ENCODE data around the gene CYP3A7.
"Not testable (repeated sequence)": the region's sequence is repeated elsewhere in the genome, so short reads cannot be mapped to it uniquely, and the experiment has no call there.

CYP3A7 gene

GRCh38 chr7:99734987-99735386 is at the start of gene CYP3A7:
TSS of gene CYP3A7 (minus strand) at chr7:99735196. CDS start at chr7:99735093, 103 bp downstream.
- DNase-seq = no peak

- no peak for DNase-seq
Measured at GRCh38 chr7:99784007-99784406, 49.0 kb upstream of the CYP3A7 start, which contains the start of gene CYP3A4. TSS of gene CYP3A4 (minus strand) at chr7:99784184. CDS start at chr7:99784081, 103 bp downstream.

- no peak for DNase-seq
Measured at GRCh38 chr7:99782012-99782953, 47.3 kb upstream of the CYP3A7 start.

GRCh38 chr7:99780588-99780987 is 45.6 kb upstream of the CYP3A7 start:
- no peak for DNase-seq

GRCh38 chr7:99779949-99780348 is 45.0 kb upstream of the CYP3A7 start:
- no peak for DNase-seq

GRCh38 chr7:99778880-99779279 is 43.9 kb upstream of the CYP3A7 start:
- no peak for DNase-seq

GRCh38 chr7:99773395-99773794 is 38.4 kb upstream of the CYP3A7 start:
- DNase-seq = not testable (repeated sequence)

- no peak for DNase-seq
Measured at GRCh38 chr7:99772565-99772964, 37.6 kb upstream of the CYP3A7 start.

- DNase-seq = not testable (repeated sequence)
Measured at GRCh38 chr7:99769494-99769893, 34.5 kb upstream of the CYP3A7 start.

GRCh38 chr7:99768471-99768870 is 33.5 kb upstream of the CYP3A7 start:
- no peak for DNase-seq

- DNase-seq = no peak
Measured at GRCh38 chr7:99767662-99768061, 32.7 kb upstream of the CYP3A7 start.

GRCh38 chr7:99766484-99767099 is 31.6 kb upstream of the CYP3A7 start:
- DNase-seq = no peak

GRCh38 chr7:99764478-99764877 is 29.5 kb upstream of the CYP3A7 start:
- no peak for DNase-seq

- no peak for DNase-seq
Measured at GRCh38 chr7:99762680-99763327, 27.8 kb upstream of the CYP3A7 start.

- DNase-seq = no peak
Measured at GRCh38 chr7:99755085-99755484, 20.1 kb upstream of the CYP3A7 start.

GRCh38 chr7:99752356-99752755 is 17.4 kb upstream of the CYP3A7 start:
- DNase-seq = no peak

- not testable (repeated sequence) for DNase-seq
Measured at GRCh38 chr7:99751322-99752052, 16.5 kb upstream of the CYP3A7 start.

GRCh38 chr7:99748846-99749579 is 14.0 kb upstream of the CYP3A7 start:
- no peak for DNase-seq

- not testable (repeated sequence) for DNase-seq
Measured at GRCh38 chr7:99746915-99747314, 11.9 kb upstream of the CYP3A7 start.

GRCh38 chr7:99745395-99745794 is 10.4 kb upstream of the CYP3A7 start:
- DNase-seq = not testable (repeated sequence)

GRCh38 chr7:99742737-99743394 is 7.9 kb upstream of the CYP3A7 start:
- no peak for DNase-seq

- DNase-seq = no peak
Measured at GRCh38 chr7:99741441-99741795, 6.4 kb upstream of the CYP3A7 start.

Data from cortex of kidney (tissue), 1 donor.